ENCODE measurements around the gene SIRT5. TPM values are rescaled to one million over a fixed set of nuclear protein-coding genes. Genes with fewer than 3 reads are reported as not detected.

Gene SIRT5
- polyA plus RNA-seq, 1 donor from 2014 or later = 15.9 TPM

GRCh38 chr6:13566500-13566899 lies 7.9 kb upstream of the SIRT5 start:
- Histone ChIP-seq H2AFZ (ENCODE audit: low read depth, low read length) (no peak overlapping the region), H3K9ac (ENCODE audit: low read length) (no peak overlapping the region), H3K27me3 (ENCODE audit: insufficient read depth, low read depth, low read length) (no peaks in the 10 kb centered on the region), H3K9me3 (ENCODE audit: low read length) (no peaks in the 10 kb centered on the region), H3F3A (ENCODE audit: insufficient read depth, low read length, poor library complexity, severe bottlenecking) (no peaks in the 10 kb centered on the region), H3K4me2 (ENCODE audit: low read length) (no peak overlapping the region), H3K79me2 (replicated peaks; ENCODE audit: insufficient read depth, low read length) (no peaks in the 10 kb centered on the region), H3K36me3 (ENCODE audit: insufficient read depth, low read length) (no peaks in the 10 kb centered on the region), H3K27ac (ENCODE audit: low read length) (no peak overlapping the region), H3K9me2 (ENCODE audit: insufficient read depth, low read length) (no peaks in the 10 kb centered on the region), H3K4me3 (ENCODE audit: low read length) (no peak overlapping the region), H4K20me1 (ENCODE audit: insufficient read depth) (no peaks in the 10 kb centered on the region)
- TF ChIP-seq CTCF (IDR thresholded peaks at IDR 0.05; ENCODE audit: poor library complexity, severe bottlenecking) (no peak), EZH2 (IDR thresholded peaks at IDR 0.05; ENCODE audit: borderline replicate concordance, insufficient read depth, low read length, poor library complexity, severe bottlenecking) (no peak), EP300 (conservative IDR thresholded peaks at IDR 0.05; ENCODE audit: poor library complexity, severe bottlenecking) (no peak), POLR2AphosphoS5 (IDR thresholded peaks at IDR 0.05) (no peak), MXI1 (conservative IDR thresholded peaks at IDR 0.05; ENCODE audit: poor library complexity, severe bottlenecking) (no peak), REST (IDR thresholded peaks at IDR 0.05; ENCODE audit: borderline replicate concordance) (no peak), SMC3 (conservative IDR thresholded peaks at IDR 0.05; ENCODE audit: poor library complexity) (no peak), TAF1 (IDR thresholded peaks at IDR 0.05; ENCODE audit: low read depth) (no peak), RAD21 (conservative IDR thresholded peaks at IDR 0.05) (no peak)

- TF ChIP-seq POLR2AphosphoS5 (IDR thresholded peaks at IDR 0.05) = no peak
- TF ChIP-seq EP300 (conservative IDR thresholded peaks at IDR 0.05; ENCODE audit: poor library complexity, severe bottlenecking) = no peak
- TF ChIP-seq REST (IDR thresholded peaks at IDR 0.05; ENCODE audit: borderline replicate concordance) = no peak
- TF ChIP-seq CTCF (IDR thresholded peaks at IDR 0.05; ENCODE audit: poor library complexity, severe bottlenecking) = no peak
- TF ChIP-seq TAF1 (IDR thresholded peaks at IDR 0.05; ENCODE audit: low read depth) = no peak
- TF ChIP-seq RAD21 (conservative IDR thresholded peaks at IDR 0.05) = no peak
- no peak for TF ChIP-seq MXI1 (conservative IDR thresholded peaks at IDR 0.05; ENCODE audit: poor library complexity, severe bottlenecking)
- no peak for TF ChIP-seq EZH2 (IDR thresholded peaks at IDR 0.05; ENCODE audit: borderline replicate concordance, insufficient read depth, low read length, poor library complexity, severe bottlenecking)
- TF ChIP-seq SMC3 (conservative IDR thresholded peaks at IDR 0.05; ENCODE audit: poor library complexity) = no peak
- Histone ChIP-seq H3K27me3 (ENCODE audit: insufficient read depth, low read depth, low read length) (no peaks in the 10 kb centered on the region), H4K20me1 (ENCODE audit: insufficient read depth) (no peaks in the 10 kb centered on the region), H3K9me3 (ENCODE audit: low read length) (no peaks in the 10 kb centered on the region), H3K4me3 (ENCODE audit: low read length) (no peak overlapping the region), H3K9ac (ENCODE audit: low read length) (no peak overlapping the region), H3K27ac (ENCODE audit: low read length) (no peak overlapping the region), H3K36me3 (ENCODE audit: insufficient read depth, low read length) (no peaks in the 10 kb centered on the region), H3K4me2 (ENCODE audit: low read length) (no peak overlapping the region), H3F3A (ENCODE audit: insufficient read depth, low read length, poor library complexity, severe bottlenecking) (peaks cover 5% of the 10 kb centered on the region), H3K79me2 (replicated peaks; ENCODE audit: insufficient read depth, low read length) (no peaks in the 10 kb centered on the region), H2AFZ (ENCODE audit: low read depth, low read length) (no peak overlapping the region), H3K9me2 (ENCODE audit: insufficient read depth, low read length) (no peaks in the 10 kb centered on the region)
Observed at GRCh38 chr6:13568970-13569369, 5.4 kb upstream of the SIRT5 start.

Measured in neural cell (in vitro differentiated cells).